ENCODE measurements around the gene EXOC3L4.

DNA sequence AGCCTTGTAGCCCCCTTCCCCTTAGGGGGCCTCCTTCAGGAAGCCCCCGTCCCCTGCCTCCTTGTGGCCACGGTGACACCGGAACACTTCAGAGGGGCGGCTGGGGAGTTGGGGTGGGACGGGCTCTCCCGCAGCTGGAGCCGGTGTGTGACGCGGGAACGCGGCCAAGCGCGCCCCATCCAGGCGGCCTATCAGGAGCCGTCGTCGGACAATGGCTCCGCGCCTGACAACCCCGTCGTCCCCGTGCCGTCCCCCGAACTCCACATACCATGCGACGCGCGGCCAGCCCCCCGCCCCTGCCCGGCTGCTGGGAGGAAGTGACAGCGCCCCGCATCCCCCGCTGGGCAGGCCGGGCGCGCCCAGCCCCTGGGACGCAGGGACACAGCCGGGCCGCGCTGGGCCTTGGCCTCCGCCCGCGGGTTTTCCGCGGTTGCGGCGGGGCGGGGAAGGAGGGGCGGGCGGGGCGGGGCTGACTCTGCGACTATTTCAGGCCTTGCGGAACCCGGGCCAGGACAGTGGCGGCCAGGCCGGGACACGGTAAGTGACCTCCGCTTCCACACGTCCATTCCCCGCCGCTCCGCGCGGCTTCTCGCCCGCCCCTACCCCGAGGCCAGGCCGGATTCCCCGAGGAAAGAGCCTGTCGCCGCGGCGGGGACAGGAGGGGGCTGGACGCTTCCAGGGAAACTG, 28.6 kb downstream of the EXOC3L4 start, which contains the start of gene TNFAIP2:
- TF ChIP-seq ZNF169 (tag by site-specific recombination; IDR thresholded peaks at IDR 0.05), result no peak
- TF ChIP-seq ZFHX2 (tag by site-specific recombination; conservative IDR thresholded peaks at IDR 0.05), result no peak
- TF ChIP-seq, protein P1, sequence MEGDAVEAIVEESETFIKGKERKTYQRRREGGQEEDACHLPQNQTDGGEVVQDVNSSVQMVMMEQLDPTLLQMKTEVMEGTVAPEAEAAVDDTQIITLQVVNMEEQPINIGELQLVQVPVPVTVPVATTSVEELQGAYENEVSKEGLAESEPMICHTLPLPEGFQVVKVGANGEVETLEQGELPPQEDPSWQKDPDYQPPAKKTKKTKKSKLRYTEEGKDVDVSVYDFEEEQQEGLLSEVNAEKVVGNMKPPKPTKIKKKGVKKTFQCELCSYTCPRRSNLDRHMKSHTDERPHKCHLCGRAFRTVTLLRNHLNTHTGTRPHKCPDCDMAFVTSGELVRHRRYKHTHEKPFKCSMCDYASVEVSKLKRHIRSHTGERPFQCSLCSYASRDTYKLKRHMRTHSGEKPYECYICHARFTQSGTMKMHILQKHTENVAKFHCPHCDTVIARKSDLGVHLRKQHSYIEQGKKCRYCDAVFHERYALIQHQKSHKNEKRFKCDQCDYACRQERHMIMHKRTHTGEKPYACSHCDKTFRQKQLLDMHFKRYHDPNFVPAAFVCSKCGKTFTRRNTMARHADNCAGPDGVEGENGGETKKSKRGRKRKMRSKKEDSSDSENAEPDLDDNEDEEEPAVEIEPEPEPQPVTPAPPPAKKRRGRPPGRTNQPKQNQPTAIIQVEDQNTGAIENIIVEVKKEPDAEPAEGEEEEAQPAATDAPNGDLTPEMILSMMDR (tag by site-specific recombination; IDR thresholded peaks at IDR 0.05), result no peak
- no peak for TF ChIP-seq KLF1 (tag by site-specific recombination; IDR thresholded peaks at IDR 0.05)
- no peak for TF ChIP-seq ZNF404 (tag by site-specific recombination; IDR thresholded peaks at IDR 0.05)
- TF ChIP-seq ZNF664 (tag by site-specific recombination; IDR thresholded peaks at IDR 0.05), result no peak
- TF ChIP-seq, protein P2, sequence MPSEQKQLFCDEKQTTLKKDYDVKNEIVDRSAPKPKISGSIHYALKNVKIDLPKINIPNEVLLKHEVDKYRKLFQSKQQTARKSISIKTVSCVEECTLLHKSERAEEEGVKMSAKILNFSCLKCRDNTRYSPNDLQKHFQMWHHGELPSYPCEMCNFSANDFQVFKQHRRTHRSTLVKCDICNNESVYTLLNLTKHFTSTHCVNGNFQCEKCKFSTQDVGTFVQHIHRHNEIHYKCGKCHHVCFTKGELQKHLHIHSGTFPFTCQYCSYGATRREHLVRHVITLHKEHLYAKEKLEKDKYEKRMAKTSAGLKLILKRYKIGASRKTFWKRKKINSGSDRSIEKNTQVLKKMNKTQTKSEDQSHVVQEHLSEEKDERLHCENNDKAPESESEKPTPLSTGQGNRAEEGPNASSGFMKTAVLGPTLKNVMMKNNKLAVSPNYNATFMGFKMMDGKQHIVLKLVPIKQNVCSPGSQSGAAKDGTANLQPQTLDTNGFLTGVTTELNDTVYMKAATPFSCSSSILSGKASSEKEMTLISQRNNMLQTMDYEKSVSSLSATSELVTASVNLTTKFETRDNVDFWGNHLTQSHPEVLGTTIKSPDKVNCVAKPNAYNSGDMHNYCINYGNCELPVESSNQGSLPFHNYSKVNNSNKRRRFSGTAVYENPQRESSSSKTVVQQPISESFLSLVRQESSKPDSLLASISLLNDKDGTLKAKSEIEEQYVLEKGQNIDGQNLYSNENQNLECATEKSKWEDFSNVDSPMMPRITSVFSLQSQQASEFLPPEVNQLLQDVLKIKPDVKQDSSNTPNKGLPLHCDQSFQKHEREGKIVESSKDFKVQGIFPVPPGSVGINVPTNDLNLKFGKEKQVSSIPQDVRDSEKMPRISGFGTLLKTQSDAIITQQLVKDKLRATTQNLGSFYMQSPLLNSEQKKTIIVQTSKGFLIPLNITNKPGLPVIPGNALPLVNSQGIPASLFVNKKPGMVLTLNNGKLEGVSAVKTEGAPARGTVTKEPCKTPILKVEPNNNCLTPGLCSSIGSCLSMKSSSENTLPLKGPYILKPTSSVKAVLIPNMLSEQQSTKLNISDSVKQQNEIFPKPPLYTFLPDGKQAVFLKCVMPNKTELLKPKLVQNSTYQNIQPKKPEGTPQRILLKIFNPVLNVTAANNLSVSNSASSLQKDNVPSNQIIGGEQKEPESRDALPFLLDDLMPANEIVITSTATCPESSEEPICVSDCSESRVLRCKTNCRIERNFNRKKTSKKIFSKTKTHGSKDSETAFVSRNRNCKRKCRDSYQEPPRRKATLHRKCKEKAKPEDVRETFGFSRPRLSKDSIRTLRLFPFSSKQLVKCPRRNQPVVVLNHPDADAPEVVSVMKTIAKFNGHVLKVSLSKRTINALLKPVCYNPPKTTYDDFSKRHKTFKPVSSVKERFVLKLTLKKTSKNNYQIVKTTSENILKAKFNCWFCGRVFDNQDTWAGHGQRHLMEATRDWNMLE (tag by site-specific recombination; conservative IDR thresholded peaks at IDR 0.05; ENCODE audit: low read depth), result no peak
- no peak for TF ChIP-seq ZNF645 (tag by site-specific recombination; IDR thresholded peaks at IDR 0.05)
- TF ChIP-seq, protein P3, sequence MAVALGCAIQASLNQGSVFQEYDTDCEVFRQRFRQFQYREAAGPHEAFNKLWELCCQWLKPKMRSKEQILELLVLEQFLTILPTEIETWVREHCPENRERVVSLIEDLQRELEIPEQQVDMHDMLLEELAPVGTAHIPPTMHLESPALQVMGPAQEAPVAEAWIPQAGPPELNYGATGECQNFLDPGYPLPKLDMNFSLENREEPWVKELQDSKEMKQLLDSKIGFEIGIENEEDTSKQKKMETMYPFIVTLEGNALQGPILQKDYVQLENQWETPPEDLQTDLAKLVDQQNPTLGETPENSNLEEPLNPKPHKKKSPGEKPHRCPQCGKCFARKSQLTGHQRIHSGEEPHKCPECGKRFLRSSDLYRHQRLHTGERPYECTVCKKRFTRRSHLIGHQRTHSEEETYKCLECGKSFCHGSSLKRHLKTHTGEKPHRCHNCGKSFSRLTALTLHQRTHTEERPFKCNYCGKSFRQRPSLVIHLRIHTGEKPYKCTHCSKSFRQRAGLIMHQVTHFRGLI (tag by site-specific recombination; IDR thresholded peaks at IDR 0.05), result no peak
- TF ChIP-seq ZXDB (tag by site-specific recombination; IDR thresholded peaks at IDR 0.05), result no peak
